Liver (tissue), 3 donors: ENCODE data around the gene PPP2R5B.

Source experiments
- JUND ChIP-seq, 2 donors: IDR thresholded peaks; 2 replicates each; pipeline ENCODE4 v1.6.1; 2016; ENCODE audit warnings: antibody characterized with exemption in 2 of 2
- TAF1 ChIP-seq: conservative IDR thresholded peaks from 2 replicates; pipeline ENCODE4 v1.6.1; 2016; ENCODE audit warnings: antibody characterized with exemption, mild to moderate bottlenecking
- TF ChIP-seq, protein P1 (sequence below): fragments of 150-350 bp; IDR thresholded peaks from 2 replicates; pipeline ENCODE4 v1.5.1; 2017; ENCODE audit warnings: improper control_type of control experiment, low read depth, low read length; ENCODE audit not compliant: missing input control
- TF ChIP-seq, protein P2 (sequence below): IDR thresholded peaks from 2 replicates; pipeline ENCODE4 v1.6.1; 2016; ENCODE audit warnings: antibody characterized with exemption, mild to moderate bottlenecking
- donor health status: healthy.
- donor health status: healthy.

GRCh38 chr11:64894070-64894811, 30.2 kb upstream of the PPP2R5B start:
- TF ChIP-seq JUND (IDR thresholded peaks at IDR 0.05) (no peak), TAF1 (no peak)
- TF ChIP-seq, protein P1, sequence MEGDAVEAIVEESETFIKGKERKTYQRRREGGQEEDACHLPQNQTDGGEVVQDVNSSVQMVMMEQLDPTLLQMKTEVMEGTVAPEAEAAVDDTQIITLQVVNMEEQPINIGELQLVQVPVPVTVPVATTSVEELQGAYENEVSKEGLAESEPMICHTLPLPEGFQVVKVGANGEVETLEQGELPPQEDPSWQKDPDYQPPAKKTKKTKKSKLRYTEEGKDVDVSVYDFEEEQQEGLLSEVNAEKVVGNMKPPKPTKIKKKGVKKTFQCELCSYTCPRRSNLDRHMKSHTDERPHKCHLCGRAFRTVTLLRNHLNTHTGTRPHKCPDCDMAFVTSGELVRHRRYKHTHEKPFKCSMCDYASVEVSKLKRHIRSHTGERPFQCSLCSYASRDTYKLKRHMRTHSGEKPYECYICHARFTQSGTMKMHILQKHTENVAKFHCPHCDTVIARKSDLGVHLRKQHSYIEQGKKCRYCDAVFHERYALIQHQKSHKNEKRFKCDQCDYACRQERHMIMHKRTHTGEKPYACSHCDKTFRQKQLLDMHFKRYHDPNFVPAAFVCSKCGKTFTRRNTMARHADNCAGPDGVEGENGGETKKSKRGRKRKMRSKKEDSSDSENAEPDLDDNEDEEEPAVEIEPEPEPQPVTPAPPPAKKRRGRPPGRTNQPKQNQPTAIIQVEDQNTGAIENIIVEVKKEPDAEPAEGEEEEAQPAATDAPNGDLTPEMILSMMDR = peak; percentile 81
- TF ChIP-seq, protein P2, sequence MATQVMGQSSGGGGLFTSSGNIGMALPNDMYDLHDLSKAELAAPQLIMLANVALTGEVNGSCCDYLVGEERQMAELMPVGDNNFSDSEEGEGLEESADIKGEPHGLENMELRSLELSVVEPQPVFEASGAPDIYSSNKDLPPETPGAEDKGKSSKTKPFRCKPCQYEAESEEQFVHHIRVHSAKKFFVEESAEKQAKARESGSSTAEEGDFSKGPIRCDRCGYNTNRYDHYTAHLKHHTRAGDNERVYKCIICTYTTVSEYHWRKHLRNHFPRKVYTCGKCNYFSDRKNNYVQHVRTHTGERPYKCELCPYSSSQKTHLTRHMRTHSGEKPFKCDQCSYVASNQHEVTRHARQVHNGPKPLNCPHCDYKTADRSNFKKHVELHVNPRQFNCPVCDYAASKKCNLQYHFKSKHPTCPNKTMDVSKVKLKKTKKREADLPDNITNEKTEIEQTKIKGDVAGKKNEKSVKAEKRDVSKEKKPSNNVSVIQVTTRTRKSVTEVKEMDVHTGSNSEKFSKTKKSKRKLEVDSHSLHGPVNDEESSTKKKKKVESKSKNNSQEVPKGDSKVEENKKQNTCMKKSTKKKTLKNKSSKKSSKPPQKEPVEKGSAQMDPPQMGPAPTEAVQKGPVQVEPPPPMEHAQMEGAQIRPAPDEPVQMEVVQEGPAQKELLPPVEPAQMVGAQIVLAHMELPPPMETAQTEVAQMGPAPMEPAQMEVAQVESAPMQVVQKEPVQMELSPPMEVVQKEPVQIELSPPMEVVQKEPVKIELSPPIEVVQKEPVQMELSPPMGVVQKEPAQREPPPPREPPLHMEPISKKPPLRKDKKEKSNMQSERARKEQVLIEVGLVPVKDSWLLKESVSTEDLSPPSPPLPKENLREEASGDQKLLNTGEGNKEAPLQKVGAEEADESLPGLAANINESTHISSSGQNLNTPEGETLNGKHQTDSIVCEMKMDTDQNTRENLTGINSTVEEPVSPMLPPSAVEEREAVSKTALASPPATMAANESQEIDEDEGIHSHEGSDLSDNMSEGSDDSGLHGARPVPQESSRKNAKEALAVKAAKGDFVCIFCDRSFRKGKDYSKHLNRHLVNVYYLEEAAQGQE = no peak
